OCI-LY3 (cell line): ENCODE results near the gene TMEM259.

ENCODE experiments used
- H2AFZ ChIP-seq: fragments of 200-600, 300-600 bp; shearing (Covaris generic); 2 replicates; pipeline ENCODE4 v1.6.0; 2014; ENCODE audit warnings: antibody characterized with exemption, low read depth, low read length
- H3K27ac ChIP-seq: fragments of 200-600, 300-600 bp; sonication (generic); 2 replicates; pipeline ENCODE4 v1.5.1; 2014; ENCODE audit warnings: mild to moderate bottlenecking, low read length, moderate library complexity, mixed read lengths
- H3K27me3 ChIP-seq: fragments of 200-600, 300-600 bp; sonication (generic); 2 replicates; pipeline ENCODE4 v1.6.1; 2014; ENCODE audit warnings: low read depth, low read length, mixed read lengths
- H3K36me3 ChIP-seq: fragments of 200-600, 300-600 bp; sonication (generic); replicated peaks from 2 replicates; pipeline ENCODE3; 2014; ENCODE audit warnings: low read depth, low read length, mixed read lengths
- H3K4me1 ChIP-seq: fragments of 300-600, 200-600 bp; sonication (generic); 2 replicates; pipeline ENCODE4 v1.6.1; 2014; ENCODE audit warnings: low read length, mixed read lengths
- H3K4me2 ChIP-seq: fragments of 200-600, 300-600 bp; sonication (generic); 2 replicates; pipeline ENCODE4 v1.6.1; 2014; ENCODE audit warnings: low read length, mixed read lengths
- H3K4me3 ChIP-seq: fragments of 300-600, 200-600 bp; sonication (generic); 2 replicates; pipeline ENCODE4 v1.5.1; 2014; ENCODE audit warnings: antibody characterized with exemption, mild to moderate bottlenecking, low read length, moderate library complexity
- H3K79me2 ChIP-seq: fragments of 300-600, 200-600 bp; shearing (Covaris generic); 2 replicates; pipeline ENCODE4 v1.6.1; 2014; ENCODE audit warnings: mild to moderate bottlenecking, low read length, mixed read lengths
- H3K9ac ChIP-seq: fragments of 300-600, 200-600 bp; shearing (Covaris generic); 2 replicates; pipeline ENCODE4 v1.6.0; 2014; ENCODE audit warnings: mild to moderate bottlenecking, low read length, moderate library complexity
- H3K9me3 ChIP-seq: fragments of 200-600, 300-600 bp; shearing (Covaris generic); 2 replicates; pipeline ENCODE4 v1.6.1; 2014; ENCODE audit warnings: low read length, mixed read lengths; ENCODE audit not compliant: insufficient read depth
- H4K20me1 ChIP-seq: fragments of 200-600, 300-600 bp; sonication (generic); 2 replicates; pipeline ENCODE4 v1.6.1; 2016; ENCODE audit warnings: low read length, mixed read lengths; ENCODE audit not compliant: insufficient read depth
- CTCF ChIP-seq: fragments of 200-600, 300-600 bp; sonication (generic); IDR thresholded peaks from 2 replicates; pipeline ENCODE4 v1.5.1; 2014; ENCODE audit warnings: antibody characterized with exemption, low read length, low read depth
- EZH2phosphoT487 ChIP-seq: fragments of 200-600 bp; shearing (Covaris generic); IDR thresholded peaks from 2 replicates; pipeline ENCODE4 v1.6.1; 2018; ENCODE audit warnings: antibody characterized with exemption, mixed run types, low read depth

The TMEM259 gene

GRCh38 chr19:1049106-1049505 is 28.2 kb upstream of the TMEM259 start:
- no peak overlapping the region for H3K9ac ChIP-seq
- no peaks in the 10 kb centered on the region for H4K20me1 ChIP-seq
- H3K79me2 ChIP-seq, result no peaks in the 10 kb centered on the region
- TF ChIP-seq EZH2phosphoT487 (no peak), CTCF (no peak)
- H3K4me2 ChIP-seq, result no peak overlapping the region
- H3K27ac ChIP-seq, result no peak overlapping the region
- no peaks in the 10 kb centered on the region for H3K4me1 ChIP-seq
- peaks cover 36% of the 10 kb centered on the region for H3K36me3 ChIP-seq
- no peak overlapping the region for H2AFZ ChIP-seq
- no peaks in the 10 kb centered on the region for H3K27me3 ChIP-seq
- no peak overlapping the region for H3K4me3 ChIP-seq
- no peaks in the 10 kb centered on the region for H3K9me3 ChIP-seq

GRCh38 chr19:1047696-1048147 is 26.8 kb upstream of the TMEM259 start:
- Histone ChIP-seq H3K4me1 (no peaks in the 10 kb centered on the region), H3K27ac (no peak overlapping the region), H3K4me3 (no peak overlapping the region), H4K20me1 (no peaks in the 10 kb centered on the region), H3K4me2 (no peak overlapping the region), H3K36me3 (peaks cover 31% of the 10 kb centered on the region), H2AFZ (no peak overlapping the region), H3K27me3 (no peaks in the 10 kb centered on the region), H3K9me3 (no peaks in the 10 kb centered on the region), H3K79me2 (no peaks in the 10 kb centered on the region), H3K9ac (no peak overlapping the region)
- TF ChIP-seq CTCF (no peak), EZH2phosphoT487 (no peak)

GRCh38 chr19:1046836-1047695 is 26.1 kb upstream of the TMEM259 start:
- Histone ChIP-seq H3K9ac (no peak overlapping the region), H3K4me1 (no peaks in the 10 kb centered on the region), H4K20me1 (no peaks in the 10 kb centered on the region), H3K9me3 (no peaks in the 10 kb centered on the region), H3K4me3 (no peak overlapping the region), H3K27ac (no peak overlapping the region), H3K79me2 (no peaks in the 10 kb centered on the region), H3K27me3 (no peaks in the 10 kb centered on the region), H3K36me3 (peaks cover 37% of the 10 kb centered on the region), H3K4me2 (no peak overlapping the region), H2AFZ (no peak overlapping the region)
- TF ChIP-seq EZH2phosphoT487 (no peak), CTCF (no peak)

GRCh38 chr19:1046117-1046626 is 25.2 kb upstream of the TMEM259 start:
- no peak overlapping the region for H3K4me2 ChIP-seq

More at GRCh38 chr19:1046117-1046626, 25.2 kb upstream of the TMEM259 start:
- Histone ChIP-seq H3K27ac (no peak overlapping the region), H3K9me3 (no peaks in the 10 kb centered on the region), H3K4me1 (peaks cover 4% of the 10 kb centered on the region), H3K79me2 (peaks cover 3% of the 10 kb centered on the region; the same call in 1 of the 2 replicates), H2AFZ (no peak overlapping the region), H3K27me3 (no peaks in the 10 kb centered on the region), H3K9ac (no peak overlapping the region), H3K4me3 (no peak overlapping the region), H3K36me3 (peaks cover 33% of the 10 kb centered on the region), H4K20me1 (peaks cover 3% of the 10 kb centered on the region; the same call in 1 of the 2 replicates)
- TF ChIP-seq CTCF (no peak), EZH2phosphoT487 (no peak)
